PC-9 (cell line): ENCODE data around the gene EPS15.

Experiments
- CTCF ChIP-seq: fragments of 200-600 bp; sonication (generic); conservative IDR thresholded peaks from 2 replicates; pipeline ENCODE4 v1.6.1; 2017; ENCODE audit warnings: mixed run types, antibody characterized with exemption, mild to moderate bottlenecking, moderate library complexity
- EZH2 ChIP-seq: fragments of 200-600 bp; sonication (generic); IDR thresholded peaks from 2 replicates; pipeline ENCODE4 v1.8.0; 2017; ENCODE audit warnings: antibody characterized with exemption, low read depth

GRCh38 chr1:51433269-51433971 lies 85.6 kb downstream of the EPS15 start:
- TF ChIP-seq CTCF (no peak), EZH2 (no peak)
